Measurements from ENCODE around the gene GPR18. TPM values are rescaled to one million over a fixed set of nuclear protein-coding genes. Genes with fewer than 3 reads are reported as not detected.

Gene GPR18
- total and polyA plus RNA-seq, 9 of the 15 experiments (the other 6 are each of a cell fraction or from before 2014, with no cell fraction given): 0.75 TPM; not detected in 8

DNA sequence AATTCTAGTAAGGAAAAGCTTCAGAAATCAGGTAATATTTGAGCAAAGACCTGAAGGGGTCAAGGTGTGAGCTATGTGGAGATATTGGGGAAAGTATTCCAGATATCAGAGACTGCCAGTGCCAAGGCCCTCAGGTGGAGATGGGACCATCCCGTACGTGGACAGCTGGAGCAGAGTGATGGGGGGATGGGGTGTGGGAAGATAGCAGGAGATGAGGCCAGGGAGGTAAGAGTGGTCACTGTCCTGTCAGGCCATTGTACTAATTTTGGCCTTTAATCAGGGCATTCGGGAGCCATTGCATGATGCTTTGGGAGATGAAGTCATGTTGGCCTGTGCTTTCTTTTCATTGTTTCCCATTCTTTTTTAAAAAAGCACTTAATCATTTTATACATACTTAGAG, 13.1 kb upstream of the GPR18 start:
- ChIA-PET CTCF (ENCODE audit: low intra/inter-chr PET ratio) (interaction anchor here (5.6 kb wide), 1 partner anchor 165 kb away, joined by 73 read pairs; no protein-coding TSS in a partner anchor), POLR2A (no interaction called here)
- DNase-seq (ENCODE audit: extremely low read depth in 1 of 4, low spot score in 3 of 4) (no peak), ATAC-seq (no peak), FAIRE-seq (no peak)
- no peaks in the 10 kb centered on the region for H3K27me3 ChIP-seq (ENCODE audit: control insufficient read depth in 2 of 2, insufficient read depth in 2 of 2, low read length in 2 of 2)
- no peak overlapping the region for H3K4me3 ChIP-seq
- peak overlapping the region in 1 of 2 experiments; percentile 20; a peak in 1 of 4 replicates for H3K9ac ChIP-seq (ENCODE audit: insufficient read depth in 1 of 2, low read depth in 2 of 2, low read length in 2 of 2)
- intact Hi-C loops (cut with micrococcal nuclease): loop anchor here (5.0 kb wide), 1 partner anchor 96 kb away; no protein-coding TSS in a partner anchor
- H3K4me1 ChIP-seq (replicated peaks in 1 of 2; ENCODE audit: control insufficient read depth in 2 of 2, insufficient read depth in 2 of 2, low read length in 2 of 2): peaks cover 7 to 24% of the 10 kb centered on the region in 2 experiments; a peak in 3 of 5 replicates
- H3K9me1 ChIP-seq (ENCODE audit: control insufficient read depth, insufficient read depth, low read length): no peaks in the 10 kb centered on the region
- peaks cover 29% of the 10 kb centered on the region for H3K79me2 ChIP-seq (ENCODE audit: control insufficient read depth, insufficient read depth, low read length)
- no peaks in the 10 kb centered on the region for H4K20me1 ChIP-seq (replicated peaks; ENCODE audit: control insufficient read depth, insufficient read depth, low read length)
- no peak overlapping the region for H3K27ac ChIP-seq (ENCODE audit: extremely low read depth, low read depth, low read length)
- WGBS (ENCODE audit: insufficient coverage, low coverage, missing lambda C conversion rate): 45% methylated on average over 3 of the region's 3 CpGs
- H3K4me2 ChIP-seq (ENCODE audit: insufficient read depth, low read length): no peak overlapping the region
- H3K9me3 ChIP-seq (replicated peaks; ENCODE audit: control insufficient read depth, insufficient read depth, low read depth, low read length): no peaks in the 10 kb centered on the region
- H3K36me3 ChIP-seq (ENCODE audit: control insufficient read depth, insufficient read depth, low read length): peaks cover 8% of the 10 kb centered on the region; the same call in 2 of the 3 replicates
- no peak overlapping the region for H2AFZ ChIP-seq (ENCODE audit: low read depth, low read length)
- in situ Hi-C loops (cut with MboI): no loop called here
- BruUV-seq (replicated peaks): no TSS peak
- TF ChIP-seq, protein P1, sequence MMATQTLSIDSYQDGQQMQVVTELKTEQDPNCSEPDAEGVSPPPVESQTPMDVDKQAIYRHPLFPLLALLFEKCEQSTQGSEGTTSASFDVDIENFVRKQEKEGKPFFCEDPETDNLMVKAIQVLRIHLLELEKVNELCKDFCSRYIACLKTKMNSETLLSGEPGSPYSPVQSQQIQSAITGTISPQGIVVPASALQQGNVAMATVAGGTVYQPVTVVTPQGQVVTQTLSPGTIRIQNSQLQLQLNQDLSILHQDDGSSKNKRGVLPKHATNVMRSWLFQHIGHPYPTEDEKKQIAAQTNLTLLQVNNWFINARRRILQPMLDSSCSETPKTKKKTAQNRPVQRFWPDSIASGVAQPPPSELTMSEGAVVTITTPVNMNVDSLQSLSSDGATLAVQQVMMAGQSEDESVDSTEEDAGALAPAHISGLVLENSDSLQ (IDR thresholded peaks at IDR 0.05): no peak
- TF ChIP-seq POU5F1 (IDR thresholded peaks at IDR 0.05; ENCODE audit: borderline replicate concordance, low read depth, low read length, partially characterized antibody) (no peak), MEF2D (tag; conservative IDR thresholded peaks at IDR 0.05; ENCODE audit: low read depth) (no peak), LARP7 (IDR thresholded peaks at IDR 0.05) (no peak), HOXB6 (CRISPR knock-in tag; IDR thresholded peaks at IDR 0.05; ENCODE audit: borderline replicate concordance) (no peak), HNRNPH1 (optimal IDR thresholded peaks at IDR 0.05; ENCODE audit: low read depth, low read length) (no peak), DIDO1 (tag; IDR thresholded peaks at IDR 0.05; ENCODE audit: low read depth) (no peak), MTA3 (IDR thresholded peaks at IDR 0.05; ENCODE audit: borderline replicate concordance) (no peak), HDGF (IDR thresholded peaks at IDR 0.05) (no peak)
- TF ChIP-seq, protein P2, sequence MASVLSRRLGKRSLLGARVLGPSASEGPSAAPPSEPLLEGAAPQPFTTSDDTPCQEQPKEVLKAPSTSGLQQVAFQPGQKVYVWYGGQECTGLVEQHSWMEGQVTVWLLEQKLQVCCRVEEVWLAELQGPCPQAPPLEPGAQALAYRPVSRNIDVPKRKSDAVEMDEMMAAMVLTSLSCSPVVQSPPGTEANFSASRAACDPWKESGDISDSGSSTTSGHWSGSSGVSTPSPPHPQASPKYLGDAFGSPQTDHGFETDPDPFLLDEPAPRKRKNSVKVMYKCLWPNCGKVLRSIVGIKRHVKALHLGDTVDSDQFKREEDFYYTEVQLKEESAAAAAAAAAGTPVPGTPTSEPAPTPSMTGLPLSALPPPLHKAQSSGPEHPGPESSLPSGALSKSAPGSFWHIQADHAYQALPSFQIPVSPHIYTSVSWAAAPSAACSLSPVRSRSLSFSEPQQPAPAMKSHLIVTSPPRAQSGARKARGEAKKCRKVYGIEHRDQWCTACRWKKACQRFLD (CRISPR knock-in tag; IDR thresholded peaks at IDR 0.05): no peak
- TF ChIP-seq, protein P3, sequence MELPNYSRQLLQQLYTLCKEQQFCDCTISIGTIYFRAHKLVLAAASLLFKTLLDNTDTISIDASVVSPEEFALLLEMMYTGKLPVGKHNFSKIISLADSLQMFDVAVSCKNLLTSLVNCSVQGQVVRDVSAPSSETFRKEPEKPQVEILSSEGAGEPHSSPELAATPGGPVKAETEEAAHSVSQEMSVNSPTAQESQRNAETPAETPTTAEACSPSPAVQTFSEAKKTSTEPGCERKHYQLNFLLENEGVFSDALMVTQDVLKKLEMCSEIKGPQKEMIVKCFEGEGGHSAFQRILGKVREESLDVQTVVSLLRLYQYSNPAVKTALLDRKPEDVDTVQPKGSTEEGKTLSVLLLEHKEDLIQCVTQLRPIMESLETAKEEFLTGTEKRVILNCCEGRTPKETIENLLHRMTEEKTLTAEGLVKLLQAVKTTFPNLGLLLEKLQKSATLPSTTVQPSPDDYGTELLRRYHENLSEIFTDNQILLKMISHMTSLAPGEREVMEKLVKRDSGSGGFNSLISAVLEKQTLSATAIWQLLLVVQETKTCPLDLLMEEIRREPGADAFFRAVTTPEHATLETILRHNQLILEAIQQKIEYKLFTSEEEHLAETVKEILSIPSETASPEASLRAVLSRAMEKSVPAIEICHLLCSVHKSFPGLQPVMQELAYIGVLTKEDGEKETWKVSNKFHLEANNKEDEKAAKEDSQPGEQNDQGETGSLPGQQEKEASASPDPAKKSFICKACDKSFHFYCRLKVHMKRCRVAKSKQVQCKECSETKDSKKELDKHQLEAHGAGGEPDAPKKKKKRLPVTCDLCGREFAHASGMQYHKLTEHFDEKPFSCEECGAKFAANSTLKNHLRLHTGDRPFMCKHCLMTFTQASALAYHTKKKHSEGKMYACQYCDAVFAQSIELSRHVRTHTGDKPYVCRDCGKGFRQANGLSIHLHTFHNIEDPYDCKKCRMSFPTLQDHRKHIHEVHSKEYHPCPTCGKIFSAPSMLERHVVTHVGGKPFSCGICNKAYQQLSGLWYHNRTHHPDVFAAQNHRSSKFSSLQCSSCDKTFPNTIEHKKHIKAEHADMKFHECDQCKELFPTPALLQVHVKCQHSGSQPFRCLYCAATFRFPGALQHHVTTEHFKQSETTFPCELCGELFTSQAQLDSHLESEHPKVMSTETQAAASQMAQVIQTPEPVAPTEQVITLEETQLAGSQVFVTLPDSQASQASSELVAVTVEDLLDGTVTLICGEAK (IDR thresholded peaks at IDR 0.05): no peak
- TF ChIP-seq, protein P3 (CRISPR knock-in tag; IDR thresholded peaks at IDR 0.05): no peak
